ENCODE results near the gene TSPAN1. TPM values are rescaled to one million over a fixed set of nuclear protein-coding genes. Genes with fewer than 3 reads are reported as not detected.

Gene TSPAN1
- total and polyA plus RNA-seq, 2 of the 13 experiments (the other 11 are each of a cell fraction or from before 2014, with no cell fraction given): 1.7 to 2.9 TPM

DNA sequence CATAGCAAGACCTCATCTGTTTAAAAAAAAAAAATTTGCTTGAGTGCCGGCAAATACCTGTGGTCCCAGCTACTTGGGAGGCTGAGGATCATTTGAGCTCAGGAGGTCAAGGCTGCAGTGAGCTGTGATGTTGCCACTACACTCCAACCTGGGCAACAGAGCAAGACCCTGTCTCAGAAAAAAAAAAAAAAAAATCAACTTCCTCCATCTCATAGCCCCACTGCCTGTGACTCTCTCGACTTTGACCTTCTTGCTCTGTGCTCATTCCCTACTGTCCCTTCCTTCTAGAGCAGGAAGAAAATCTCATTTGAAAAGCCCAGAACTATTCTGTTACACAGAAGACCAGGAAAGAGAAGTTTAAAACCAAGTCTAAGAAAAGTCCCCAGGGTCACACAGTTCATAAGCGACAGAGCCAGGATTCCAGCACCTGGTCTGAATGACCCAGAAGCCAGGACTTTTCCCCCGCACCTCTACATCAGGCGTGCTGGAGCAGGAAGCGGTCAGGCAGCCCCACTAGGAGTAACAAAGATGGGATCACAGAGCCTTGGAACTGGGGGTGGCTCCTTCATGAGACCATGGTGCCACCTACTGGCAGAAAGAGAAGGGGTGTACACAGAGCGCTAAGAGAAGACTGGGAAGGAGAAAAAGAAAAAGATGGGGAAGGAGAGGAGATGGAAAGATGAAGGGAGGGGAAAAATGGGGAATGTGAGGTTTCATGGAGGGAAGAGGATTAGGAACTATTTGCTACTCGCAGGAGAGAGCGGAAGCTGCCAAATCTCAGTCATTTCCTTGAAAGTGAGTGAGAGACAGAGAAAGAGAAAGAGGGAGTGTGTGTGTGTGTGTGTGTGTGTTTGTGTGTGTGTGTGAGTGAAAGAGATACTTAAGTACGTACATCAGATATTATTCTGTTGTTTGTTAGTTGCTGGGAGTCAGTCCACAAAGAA is 4.5 kb downstream of the TSPAN1 start (continued):
- TF ChIP-seq, protein P1, sequence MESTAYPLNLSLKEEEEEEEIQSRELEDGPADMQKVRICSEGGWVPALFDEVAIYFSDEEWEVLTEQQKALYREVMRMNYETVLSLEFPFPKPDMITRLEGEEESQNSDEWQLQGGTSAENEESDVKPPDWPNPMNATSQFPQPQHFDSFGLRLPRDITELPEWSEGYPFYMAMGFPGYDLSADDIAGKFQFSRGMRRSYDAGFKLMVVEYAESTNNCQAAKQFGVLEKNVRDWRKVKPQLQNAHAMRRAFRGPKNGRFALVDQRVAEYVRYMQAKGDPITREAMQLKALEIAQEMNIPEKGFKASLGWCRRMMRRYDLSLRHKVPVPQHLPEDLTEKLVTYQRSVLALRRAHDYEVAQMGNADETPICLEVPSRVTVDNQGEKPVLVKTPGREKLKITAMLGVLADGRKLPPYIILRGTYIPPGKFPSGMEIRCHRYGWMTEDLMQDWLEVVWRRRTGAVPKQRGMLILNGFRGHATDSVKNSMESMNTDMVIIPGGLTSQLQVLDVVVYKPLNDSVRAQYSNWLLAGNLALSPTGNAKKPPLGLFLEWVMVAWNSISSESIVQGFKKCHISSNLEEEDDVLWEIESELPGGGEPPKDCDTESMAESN (CRISPR knock-in tag; conservative IDR thresholded peaks at IDR 0.05): no peak
- TF ChIP-seq, protein P2, sequence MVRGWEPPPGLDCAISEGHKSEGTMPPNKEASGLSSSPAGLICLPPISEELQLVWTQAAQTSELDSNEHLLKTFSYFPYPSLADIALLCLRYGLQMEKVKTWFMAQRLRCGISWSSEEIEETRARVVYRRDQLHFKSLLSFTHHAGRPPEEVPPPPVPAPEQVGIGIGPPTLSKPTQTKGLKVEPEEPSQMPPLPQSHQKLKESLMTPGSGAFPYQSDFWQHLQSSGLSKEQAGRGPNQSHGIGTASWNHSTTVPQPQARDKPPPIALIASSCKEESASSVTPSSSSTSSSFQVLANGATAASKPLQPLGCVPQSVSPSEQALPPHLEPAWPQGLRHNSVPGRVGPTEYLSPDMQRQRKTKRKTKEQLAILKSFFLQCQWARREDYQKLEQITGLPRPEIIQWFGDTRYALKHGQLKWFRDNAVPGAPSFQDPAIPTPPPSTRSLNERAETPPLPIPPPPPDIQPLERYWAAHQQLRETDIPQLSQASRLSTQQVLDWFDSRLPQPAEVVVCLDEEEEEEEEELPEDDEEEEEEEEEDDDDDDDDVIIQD (CRISPR knock-in tag; IDR thresholded peaks at IDR 0.05; ENCODE audit: low read depth): peak; percentile 21; the same call in 1 of the 2 replicates
- TF ChIP-seq MTF2 (CRISPR knock-in tag; IDR thresholded peaks at IDR 0.05; ENCODE audit: borderline replicate concordance) (no peak), ZNF331 (CRISPR knock-in tag; IDR thresholded peaks at IDR 0.05) (no peak), ONECUT2 (CRISPR knock-in tag; IDR thresholded peaks at IDR 0.05) (no peak), TARDBP (CRISPR knock-in tag; IDR thresholded peaks at IDR 0.05) (no peak), TBX3 (IDR thresholded peaks at IDR 0.05; ENCODE audit: borderline replicate concordance) (no peak), ZNF121 (CRISPR knock-in tag; IDR thresholded peaks at IDR 0.05) (peak; percentile 85), ZNF724P (CRISPR knock-in tag; IDR thresholded peaks at IDR 0.05; ENCODE audit: borderline replicate concordance) (no peak), ARNT (IDR thresholded peaks at IDR 0.05) (0 out of 2 replicates have a peak, but pooled peaks have one; percentile 11), FOXC1 (CRISPR knock-in tag; IDR thresholded peaks at IDR 0.05; ENCODE audit: borderline replicate concordance) (no peak), ZNF652 (CRISPR knock-in tag; IDR thresholded peaks at IDR 0.05; ENCODE audit: borderline replicate concordance, low read depth) (no peak), ZNF263 (CRISPR knock-in tag; IDR thresholded peaks at IDR 0.05) (no peak), ZNF333 (CRISPR knock-in tag; IDR thresholded peaks at IDR 0.05; ENCODE audit: borderline replicate concordance) (no peak), TOE1 (CRISPR knock-in tag; IDR thresholded peaks at IDR 0.05) (no peak), KDM3A (CRISPR knock-in tag; IDR thresholded peaks at IDR 0.05; ENCODE audit: low read depth) (no peak), ATF7-NPFF (CRISPR knock-in tag; IDR thresholded peaks at IDR 0.05; ENCODE audit: low read depth) (no peak), SSRP1 (CRISPR knock-in tag; IDR thresholded peaks at IDR 0.05) (no peak), ZNF354B (CRISPR knock-in tag; IDR thresholded peaks at IDR 0.05) (no peak), FOXA3 (CRISPR knock-in tag; IDR thresholded peaks at IDR 0.05) (peak; percentile 81), HNRNPK (IDR thresholded peaks at IDR 0.05; ENCODE audit: low read depth, low read length, poor library complexity, severe bottlenecking) (peak; percentile 43), ERF (CRISPR knock-in tag; IDR thresholded peaks at IDR 0.05) (no peak)
- TF ChIP-seq, protein P3, sequence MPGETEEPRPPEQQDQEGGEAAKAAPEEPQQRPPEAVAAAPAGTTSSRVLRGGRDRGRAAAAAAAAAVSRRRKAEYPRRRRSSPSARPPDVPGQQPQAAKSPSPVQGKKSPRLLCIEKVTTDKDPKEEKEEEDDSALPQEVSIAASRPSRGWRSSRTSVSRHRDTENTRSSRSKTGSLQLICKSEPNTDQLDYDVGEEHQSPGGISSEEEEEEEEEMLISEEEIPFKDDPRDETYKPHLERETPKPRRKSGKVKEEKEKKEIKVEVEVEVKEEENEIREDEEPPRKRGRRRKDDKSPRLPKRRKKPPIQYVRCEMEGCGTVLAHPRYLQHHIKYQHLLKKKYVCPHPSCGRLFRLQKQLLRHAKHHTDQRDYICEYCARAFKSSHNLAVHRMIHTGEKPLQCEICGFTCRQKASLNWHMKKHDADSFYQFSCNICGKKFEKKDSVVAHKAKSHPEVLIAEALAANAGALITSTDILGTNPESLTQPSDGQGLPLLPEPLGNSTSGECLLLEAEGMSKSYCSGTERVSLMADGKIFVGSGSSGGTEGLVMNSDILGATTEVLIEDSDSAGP (CRISPR knock-in tag; IDR thresholded peaks at IDR 0.05; ENCODE audit: borderline replicate concordance): no peak
- TF ChIP-seq, protein P4, sequence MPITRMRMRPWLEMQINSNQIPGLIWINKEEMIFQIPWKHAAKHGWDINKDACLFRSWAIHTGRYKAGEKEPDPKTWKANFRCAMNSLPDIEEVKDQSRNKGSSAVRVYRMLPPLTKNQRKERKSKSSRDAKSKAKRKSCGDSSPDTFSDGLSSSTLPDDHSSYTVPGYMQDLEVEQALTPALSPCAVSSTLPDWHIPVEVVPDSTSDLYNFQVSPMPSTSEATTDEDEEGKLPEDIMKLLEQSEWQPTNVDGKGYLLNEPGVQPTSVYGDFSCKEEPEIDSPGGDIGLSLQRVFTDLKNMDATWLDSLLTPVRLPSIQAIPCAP (CRISPR knock-in tag; IDR thresholded peaks at IDR 0.05; ENCODE audit: low read depth): no peak

All from HepG2 (cell line).